ENCODE results near the gene NBEAL1.
"Not testable (repeated sequence)": the region's sequence is repeated elsewhere in the genome, so short reads cannot be mapped to it uniquely, and the experiment has no call there.

Gene NBEAL1

GRCh38 chr2:203040966-203041521 is 26.4 kb downstream of the NBEAL1 start:
- DNase-seq = no peak

GRCh38 chr2:203042178-203042577 is 27.5 kb downstream of the NBEAL1 start:
- no peak for DNase-seq

GRCh38 chr2:203043226-203043625 is 28.6 kb downstream of the NBEAL1 start:
- DNase-seq = no peak

GRCh38 chr2:203045867-203046266 is 31.2 kb downstream of the NBEAL1 start:
- DNase-seq = no peak

GRCh38 chr2:203052539-203052938 is 37.9 kb downstream of the NBEAL1 start:
- no peak for DNase-seq

- DNase-seq = no peak
These were observed 45.0 kb downstream of the NBEAL1 start for GRCh38 chr2:203059567-203060240.

- no peak for DNase-seq
These were observed 46.7 kb downstream of the NBEAL1 start for GRCh38 chr2:203061346-203061745.

- no peak for DNase-seq
These were observed 47.5 kb downstream of the NBEAL1 start for GRCh38 chr2:203062126-203062525.

- not testable (repeated sequence) for DNase-seq
These were observed 51.9 kb downstream of the NBEAL1 start for GRCh38 chr2:203066519-203067091.

- DNase-seq = no peak
These were observed 56.0 kb downstream of the NBEAL1 start for GRCh38 chr2:203070701-203071100.

- DNase-seq = no peak
These were observed 56.5 kb downstream of the NBEAL1 start for GRCh38 chr2:203071148-203071547.

- no peak for DNase-seq
These were observed 57.7 kb downstream of the NBEAL1 start for GRCh38 chr2:203072371-203072770.

GRCh38 chr2:203077451-203077850 is 62.8 kb downstream of the NBEAL1 start:
- no peak for DNase-seq

GRCh38 chr2:203080447-203081045 is 65.9 kb downstream of the NBEAL1 start:
- no peak for DNase-seq

GRCh38 chr2:203083328-203083727 is 68.7 kb downstream of the NBEAL1 start:
- no peak for DNase-seq

- not testable (repeated sequence) for DNase-seq
These were observed 71.7 kb downstream of the NBEAL1 start for GRCh38 chr2:203086381-203086780.

GRCh38 chr2:203090721-203091120 is 76.0 kb downstream of the NBEAL1 start:
- DNase-seq = not testable (repeated sequence)

- no peak for DNase-seq
These were observed 83.1 kb downstream of the NBEAL1 start for GRCh38 chr2:203097735-203098134.

- not testable (repeated sequence) for DNase-seq
These were observed 87.7 kb downstream of the NBEAL1 start for GRCh38 chr2:203102357-203102756.

GRCh38 chr2:203104273-203104672 is 89.6 kb downstream of the NBEAL1 start:
- no peak for DNase-seq

- DNase-seq = no peak
These were observed 91.3 kb downstream of the NBEAL1 start for GRCh38 chr2:203105996-203106395.

GRCh38 chr2:203110496-203110895 is 95.8 kb downstream of the NBEAL1 start:
- not testable (repeated sequence) for DNase-seq

GRCh38 chr2:203112342-203112741 is 97.7 kb downstream of the NBEAL1 start:
- DNase-seq = no peak

GRCh38 chr2:203115201-203115700 is 100.6 kb downstream of the NBEAL1 start:
- DNase-seq = not testable (repeated sequence)
